ENCODE measurements around the gene POLR2M. TPM values are rescaled to one million over a fixed set of nuclear protein-coding genes. Genes with fewer than 3 reads are reported as not detected.
A peak's percentile ranks its signal among the peaks of the same experiment; 100 is the strongest.

The POLR2M gene
- total and polyA plus RNA-seq, 2 experiments from 2014 or later: 19.6 to 46.3 TPM

GRCh38 chr15:57746786-57747185 is 40.3 kb downstream of the POLR2M start:
- Histone ChIP-seq H3K36me3 (ENCODE audit: insufficient read depth) (no peaks in the 10 kb centered on the region), H3K4me2 (peak overlapping the region; percentile 53), H3K4me1 (ENCODE audit: insufficient read depth) (peaks cover 14% of the 10 kb centered on the region), H4K20me1 (replicated peaks; ENCODE audit: insufficient read depth) (no peaks in the 10 kb centered on the region), H3K27me3 (ENCODE audit: insufficient read depth) (no peaks in the 10 kb centered on the region), H3F3A (replicated peaks; ENCODE audit: low read depth) (no peaks in the 10 kb centered on the region), H2AFZ (peak overlapping the region; percentile 99), H3K4me3 (no peak overlapping the region), H3K9me2 (ENCODE audit: insufficient read depth) (peaks cover 15% of the 10 kb centered on the region; the same call in 1 of the 2 replicates), H3K27ac (ENCODE audit: low read depth) (no peak overlapping the region), H3K79me2 (replicated peaks; ENCODE audit: insufficient read depth) (no peaks in the 10 kb centered on the region)
- H3K27me3 Mint-ChIP-seq (ENCODE audit: insufficient read depth, low read depth, poor library complexity): peaks cover 7% of the 10 kb centered on the region
- no peak for TF ChIP-seq ZNF331 (CRISPR knock-in tag; IDR thresholded peaks at IDR 0.05; ENCODE audit: low read depth)
- TF ChIP-seq, protein P1, sequence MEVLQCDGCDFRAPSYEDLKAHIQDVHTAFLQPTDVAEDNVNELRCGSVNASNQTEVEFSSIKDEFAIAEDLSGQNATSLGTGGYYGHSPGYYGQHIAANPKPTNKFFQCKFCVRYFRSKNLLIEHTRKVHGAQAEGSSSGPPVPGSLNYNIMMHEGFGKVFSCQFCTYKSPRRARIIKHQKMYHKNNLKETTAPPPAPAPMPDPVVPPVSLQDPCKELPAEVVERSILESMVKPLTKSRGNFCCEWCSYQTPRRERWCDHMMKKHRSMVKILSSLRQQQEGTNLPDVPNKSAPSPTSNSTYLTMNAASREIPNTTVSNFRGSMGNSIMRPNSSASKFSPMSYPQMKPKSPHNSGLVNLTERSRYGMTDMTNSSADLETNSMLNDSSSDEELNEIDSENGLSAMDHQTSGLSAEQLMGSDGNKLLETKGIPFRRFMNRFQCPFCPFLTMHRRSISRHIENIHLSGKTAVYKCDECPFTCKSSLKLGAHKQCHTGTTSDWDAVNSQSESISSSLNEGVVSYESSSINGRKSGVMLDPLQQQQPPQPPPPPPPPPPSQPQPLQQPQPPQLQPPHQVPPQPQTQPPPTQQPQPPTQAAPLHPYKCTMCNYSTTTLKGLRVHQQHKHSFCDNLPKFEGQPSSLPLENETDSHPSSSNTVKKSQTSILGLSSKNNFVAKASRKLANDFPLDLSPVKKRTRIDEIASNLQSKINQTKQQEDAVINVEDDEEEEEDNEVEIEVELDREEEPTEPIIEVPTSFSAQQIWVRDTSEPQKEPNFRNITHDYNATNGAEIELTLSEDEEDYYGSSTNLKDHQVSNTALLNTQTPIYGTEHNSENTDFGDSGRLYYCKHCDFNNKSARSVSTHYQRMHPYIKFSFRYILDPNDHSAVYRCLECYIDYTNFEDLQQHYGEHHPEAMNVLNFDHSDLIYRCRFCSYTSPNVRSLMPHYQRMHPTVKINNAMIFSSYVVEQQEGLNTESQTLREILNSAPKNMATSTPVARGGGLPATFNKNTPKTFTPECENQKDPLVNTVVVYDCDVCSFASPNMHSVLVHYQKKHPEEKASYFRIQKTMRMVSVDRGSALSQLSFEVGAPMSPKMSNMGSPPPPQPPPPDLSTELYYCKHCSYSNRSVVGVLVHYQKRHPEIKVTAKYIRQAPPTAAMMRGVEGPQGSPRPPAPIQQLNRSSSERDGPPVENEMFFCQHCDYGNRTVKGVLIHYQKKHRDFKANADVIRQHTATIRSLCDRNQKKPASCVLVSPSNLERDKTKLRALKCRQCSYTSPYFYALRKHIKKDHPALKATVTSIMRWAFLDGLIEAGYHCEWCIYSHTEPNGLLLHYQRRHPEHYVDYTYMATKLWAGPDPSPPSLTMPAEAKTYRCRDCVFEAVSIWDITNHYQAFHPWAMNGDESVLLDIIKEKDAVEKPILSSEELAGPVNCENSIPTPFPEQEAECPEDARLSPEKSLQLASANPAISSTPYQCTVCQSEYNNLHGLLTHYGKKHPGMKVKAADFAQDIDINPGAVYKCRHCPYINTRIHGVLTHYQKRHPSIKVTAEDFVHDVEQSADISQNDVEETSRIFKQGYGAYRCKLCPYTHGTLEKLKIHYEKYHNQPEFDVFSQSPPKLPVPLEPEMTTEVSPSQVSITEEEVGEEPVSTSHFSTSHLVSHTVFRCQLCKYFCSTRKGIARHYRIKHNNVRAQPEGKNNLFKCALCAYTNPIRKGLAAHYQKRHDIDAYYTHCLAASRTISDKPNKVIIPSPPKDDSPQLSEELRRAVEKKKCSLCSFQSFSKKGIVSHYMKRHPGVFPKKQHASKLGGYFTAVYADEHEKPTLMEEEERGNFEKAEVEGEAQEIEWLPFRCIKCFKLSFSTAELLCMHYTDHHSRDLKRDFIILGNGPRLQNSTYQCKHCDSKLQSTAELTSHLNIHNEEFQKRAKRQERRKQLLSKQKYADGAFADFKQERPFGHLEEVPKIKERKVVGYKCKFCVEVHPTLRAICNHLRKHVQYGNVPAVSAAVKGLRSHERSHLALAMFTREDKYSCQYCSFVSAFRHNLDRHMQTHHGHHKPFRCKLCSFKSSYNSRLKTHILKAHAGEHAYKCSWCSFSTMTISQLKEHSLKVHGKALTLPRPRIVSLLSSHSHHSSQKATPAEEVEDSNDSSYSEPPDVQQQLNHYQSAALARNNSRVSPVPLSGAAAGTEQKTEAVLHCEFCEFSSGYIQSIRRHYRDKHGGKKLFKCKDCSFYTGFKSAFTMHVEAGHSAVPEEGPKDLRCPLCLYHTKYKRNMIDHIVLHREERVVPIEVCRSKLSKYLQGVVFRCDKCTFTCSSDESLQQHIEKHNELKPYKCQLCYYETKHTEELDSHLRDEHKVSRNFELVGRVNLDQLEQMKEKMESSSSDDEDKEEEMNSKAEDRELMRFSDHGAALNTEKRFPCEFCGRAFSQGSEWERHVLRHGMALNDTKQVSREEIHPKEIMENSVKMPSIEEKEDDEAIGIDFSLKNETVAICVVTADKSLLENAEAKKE (CRISPR knock-in tag; IDR thresholded peaks at IDR 0.05): no peak
- TF ChIP-seq ZNF114 (CRISPR knock-in tag; IDR thresholded peaks at IDR 0.05): no peak
- no peak for TF ChIP-seq JUNB (IDR thresholded peaks at IDR 0.05; ENCODE audit: unreplicated experiment)
- TF ChIP-seq POLR2AphosphoS5 (IDR thresholded peaks at IDR 0.05; ENCODE audit: low read depth): no peak
- no peak for TF ChIP-seq STAT1 (IDR thresholded peaks at IDR 0.05; ENCODE audit: unreplicated experiment)
- H3K27ac Mint-ChIP-seq: no peak overlapping the region; the same call in 1 of the 2 replicates
- no peak for ATAC-seq
- H3K36me3 Mint-ChIP-seq (ENCODE audit: low read depth): no peaks in the 10 kb centered on the region
- H3K4me3 Mint-ChIP-seq: no peak overlapping the region
- no peak for DNase-seq (ENCODE audit: low spot score)
- H3K4me1 Mint-ChIP-seq: peaks cover 31% of the 10 kb centered on the region
- no peaks in the 10 kb centered on the region for H3K9me3 Mint-ChIP-seq
